A673 (cell line): ENCODE results near the gene EED.

Experiments
- CTCF ChIP-seq: fragments of 300-800, 200-600 bp; sonication (generic); conservative IDR thresholded peaks from 2 replicates; pipeline ENCODE4 v1.5.1; 2017; ENCODE audit warnings: low read depth, mild to moderate bottlenecking, antibody characterized with exemption, low read length, moderate library complexity, mixed read lengths
- EZH2 ChIP-seq: fragments of 200-600 bp; sonication (generic); IDR thresholded peaks from 2 replicates; pipeline ENCODE4 v1.6.1; 2017; ENCODE audit warnings: borderline replicate concordance, low read depth, mild to moderate bottlenecking, mixed read lengths, antibody characterized with exemption, low read length; ENCODE audit not compliant: poor library complexity, severe bottlenecking

DNA sequence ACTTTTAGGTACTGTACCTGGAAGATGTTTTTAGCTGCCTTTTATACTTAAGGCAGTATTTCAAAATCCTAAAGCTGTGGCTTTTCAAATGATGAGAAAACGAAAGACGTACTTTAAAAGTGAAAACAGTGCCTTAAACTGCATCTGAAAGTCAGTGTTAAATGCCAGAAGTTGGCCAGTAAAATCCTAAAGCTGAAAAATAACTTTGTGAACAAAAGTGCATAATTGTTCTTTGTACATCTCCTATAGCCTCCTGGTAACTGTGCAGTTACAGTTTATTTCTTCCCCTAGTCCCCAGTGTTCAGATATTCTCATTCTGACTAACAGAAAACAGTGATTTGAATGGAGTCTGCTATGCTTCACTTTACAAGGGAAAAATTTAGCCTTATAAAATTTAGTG, 6.8 kb downstream of the EED start:
- TF ChIP-seq CTCF (no peak), EZH2 (no peak)
